Activated gamma-delta T cell treated with Interleukin-2 at 50 U/mL for 16 hours (primary cell): ENCODE results near the gene ZMYM4.
"Not testable (repeated sequence)": the region's sequence is repeated elsewhere in the genome, so short reads cannot be mapped to it uniquely, and the experiment has no call there.

ENCODE experiments used
- DNase-seq: peaks from one replicate; pipeline ENCODE4 v3.0.0-alpha.2; 2020

The ZMYM4 gene

DNA sequence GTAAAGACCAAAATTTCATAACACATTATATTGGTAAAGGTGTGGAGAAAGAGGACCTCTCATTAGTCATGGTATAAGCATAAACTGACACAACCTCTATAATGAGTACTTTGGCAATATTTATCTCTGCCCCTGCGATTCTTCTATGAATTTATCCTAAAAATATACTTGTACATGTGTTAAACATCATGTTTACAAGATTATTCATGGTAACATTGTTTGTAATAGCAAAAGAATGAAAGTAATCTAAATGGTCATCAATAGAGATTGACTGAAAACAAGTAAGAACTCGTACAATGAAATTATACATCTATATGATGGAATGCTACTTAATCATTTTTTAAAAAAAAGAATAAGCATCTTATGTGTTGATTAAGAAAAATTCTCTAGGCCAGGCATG, 192.3 kb downstream of the ZMYM4 start:
- DNase-seq = no peak

DNA sequence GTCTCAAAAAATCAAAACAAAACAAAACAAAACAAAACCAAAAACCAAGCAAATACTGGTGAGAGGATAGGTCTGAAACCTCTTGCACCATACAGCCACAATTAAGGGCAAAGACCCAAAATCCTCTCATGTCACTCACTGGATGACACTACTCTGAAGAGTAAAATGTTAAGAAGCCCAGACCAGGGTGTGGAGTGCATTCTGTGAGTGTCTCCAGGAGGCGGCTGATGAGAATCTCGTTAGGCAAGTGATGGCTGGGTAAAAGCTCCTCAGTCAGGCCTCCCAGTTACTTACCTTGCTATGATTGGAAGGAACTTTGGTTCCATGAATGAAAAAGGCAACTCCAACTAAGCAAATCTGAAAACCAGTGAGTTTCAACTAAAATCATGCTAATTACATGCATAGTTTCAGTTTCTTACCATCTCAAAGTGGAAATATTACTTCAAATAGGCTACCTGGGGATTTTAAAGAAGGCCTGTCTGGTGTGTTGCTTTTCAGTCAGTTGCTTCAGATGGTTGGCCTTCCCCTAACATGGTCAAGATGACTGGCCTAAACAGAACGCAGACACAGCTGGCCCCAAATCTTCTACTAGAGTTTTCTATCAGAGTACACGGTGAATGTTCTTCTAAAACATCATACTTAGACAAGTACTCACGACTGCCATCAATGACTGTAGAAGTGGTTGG, 193.6 kb downstream of the ZMYM4 start:
- no peak for DNase-seq

DNA sequence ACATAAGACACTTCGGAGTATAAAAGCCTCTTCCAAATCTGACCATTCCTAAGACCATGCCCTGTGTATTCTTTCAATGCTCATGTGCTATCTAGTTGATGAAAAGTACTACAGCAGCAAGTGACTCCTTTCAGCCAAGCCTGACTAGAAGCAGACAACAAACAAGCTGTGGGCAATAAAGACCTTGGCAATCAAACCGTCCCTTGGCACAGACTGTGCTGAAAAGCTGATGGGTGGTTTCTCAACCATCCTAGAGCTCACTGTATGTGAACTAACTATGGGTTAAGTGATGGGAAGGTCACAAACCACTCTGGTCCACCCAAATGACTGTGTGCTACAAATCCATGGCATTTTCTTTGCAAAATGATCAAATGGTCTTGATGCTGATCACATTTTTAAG, 194.7 kb downstream of the ZMYM4 start:
- no peak for DNase-seq

DNA sequence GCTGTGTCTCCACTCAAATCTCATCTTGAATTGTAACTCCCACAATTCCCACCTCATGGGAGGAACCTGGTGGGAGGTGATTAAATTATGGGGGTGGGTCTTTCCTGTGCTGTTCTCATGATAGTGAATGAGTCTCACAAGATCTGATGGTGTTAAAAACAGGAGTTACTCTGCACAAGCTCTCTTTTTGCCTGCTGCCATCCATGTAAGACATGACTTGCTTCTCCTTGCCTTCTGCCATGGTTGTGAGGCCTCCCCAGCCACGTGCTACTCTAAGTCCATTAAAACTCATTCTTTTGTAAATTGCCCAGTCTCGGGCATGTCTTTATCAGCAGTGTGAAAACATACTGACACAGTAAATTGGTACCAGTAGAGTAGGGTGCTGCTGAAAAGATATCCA, 195.2 kb downstream of the ZMYM4 start:
- DNase-seq = not testable (repeated sequence)

DNA sequence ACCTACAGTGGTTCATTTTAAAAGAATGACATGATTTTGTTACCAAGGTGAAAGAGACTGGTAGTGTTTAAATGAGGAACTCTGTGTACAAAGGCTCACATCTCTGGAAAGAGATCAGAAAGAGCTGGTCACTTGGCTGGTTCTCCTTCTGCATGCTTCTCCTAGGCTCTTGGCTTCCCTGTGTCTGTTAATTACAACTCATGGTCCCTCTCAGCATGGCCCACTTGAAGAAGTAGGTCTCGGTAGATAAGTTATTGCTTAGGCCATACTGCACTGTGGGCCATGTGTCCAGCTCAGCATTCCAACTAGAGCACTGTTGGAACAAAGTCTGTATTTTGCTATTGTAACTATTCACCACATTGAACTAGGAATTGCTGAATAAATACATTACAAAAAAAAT, 197.6 kb downstream of the ZMYM4 start:
- DNase-seq = no peak

DNA sequence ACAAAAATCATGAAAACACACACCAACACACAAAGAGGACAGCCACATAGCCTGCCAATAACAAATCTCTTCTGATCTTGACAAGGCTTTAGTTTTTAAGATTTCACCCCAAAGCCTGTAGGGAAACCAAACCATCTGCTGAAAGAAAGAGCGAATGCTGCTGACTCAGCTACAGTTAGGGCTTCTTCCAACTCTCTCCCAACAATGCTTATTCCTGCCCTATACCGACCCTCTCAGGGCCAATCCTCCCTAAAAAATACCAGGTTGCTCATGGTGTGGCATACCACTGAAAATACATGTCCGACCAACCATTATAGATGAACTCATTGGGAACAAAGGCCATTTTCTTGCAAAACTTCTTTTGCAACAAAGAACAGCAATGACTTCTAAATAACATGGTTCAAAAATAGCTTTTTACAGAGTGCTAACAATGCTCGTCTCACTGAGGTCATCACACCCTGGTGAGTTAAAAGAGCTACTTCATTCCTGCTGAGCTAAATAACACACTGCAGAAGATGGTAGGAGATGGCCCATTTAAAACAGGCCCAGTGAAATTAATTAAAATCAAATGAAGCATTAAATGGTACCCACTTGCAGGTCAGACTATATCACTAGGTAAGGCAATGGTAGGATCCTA, 202.6 kb downstream of the ZMYM4 start:
- DNase-seq = no peak
